ENCODE measurements around the gene DONSON.

DNA sequence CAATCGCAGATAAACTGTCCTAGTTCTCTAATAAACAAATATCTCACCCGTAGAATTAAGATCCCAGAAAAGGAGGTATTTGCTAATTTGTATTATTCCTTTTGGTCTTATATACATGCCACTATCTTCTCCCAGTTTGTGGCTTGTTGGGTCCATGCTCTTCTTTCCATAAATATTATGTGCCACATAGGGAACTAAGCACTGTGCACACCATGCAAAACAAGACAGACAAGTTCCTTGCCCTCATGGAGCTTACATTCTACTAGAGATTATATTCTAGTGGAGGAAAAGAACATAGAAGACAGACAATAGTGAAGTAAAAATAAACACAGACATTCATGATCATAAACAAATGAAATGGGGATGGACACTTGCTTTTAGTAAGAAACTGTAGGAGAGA is 51.3 kb downstream of the DONSON start:
- TF ChIP-seq, protein P1, sequence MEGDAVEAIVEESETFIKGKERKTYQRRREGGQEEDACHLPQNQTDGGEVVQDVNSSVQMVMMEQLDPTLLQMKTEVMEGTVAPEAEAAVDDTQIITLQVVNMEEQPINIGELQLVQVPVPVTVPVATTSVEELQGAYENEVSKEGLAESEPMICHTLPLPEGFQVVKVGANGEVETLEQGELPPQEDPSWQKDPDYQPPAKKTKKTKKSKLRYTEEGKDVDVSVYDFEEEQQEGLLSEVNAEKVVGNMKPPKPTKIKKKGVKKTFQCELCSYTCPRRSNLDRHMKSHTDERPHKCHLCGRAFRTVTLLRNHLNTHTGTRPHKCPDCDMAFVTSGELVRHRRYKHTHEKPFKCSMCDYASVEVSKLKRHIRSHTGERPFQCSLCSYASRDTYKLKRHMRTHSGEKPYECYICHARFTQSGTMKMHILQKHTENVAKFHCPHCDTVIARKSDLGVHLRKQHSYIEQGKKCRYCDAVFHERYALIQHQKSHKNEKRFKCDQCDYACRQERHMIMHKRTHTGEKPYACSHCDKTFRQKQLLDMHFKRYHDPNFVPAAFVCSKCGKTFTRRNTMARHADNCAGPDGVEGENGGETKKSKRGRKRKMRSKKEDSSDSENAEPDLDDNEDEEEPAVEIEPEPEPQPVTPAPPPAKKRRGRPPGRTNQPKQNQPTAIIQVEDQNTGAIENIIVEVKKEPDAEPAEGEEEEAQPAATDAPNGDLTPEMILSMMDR (IDR thresholded peaks at IDR 0.05) = no peak
- TF ChIP-seq POLR2A (IDR thresholded peaks at IDR 0.05; ENCODE audit: low read depth) (no peak), POLR2AphosphoS5 (IDR thresholded peaks at IDR 0.05) (no peak), EP300 (IDR thresholded peaks at IDR 0.05) (no peak)

Data from esophagus muscularis mucosa (tissue), 4 donors.